ENCODE results near the gene BTF3.

DNA sequence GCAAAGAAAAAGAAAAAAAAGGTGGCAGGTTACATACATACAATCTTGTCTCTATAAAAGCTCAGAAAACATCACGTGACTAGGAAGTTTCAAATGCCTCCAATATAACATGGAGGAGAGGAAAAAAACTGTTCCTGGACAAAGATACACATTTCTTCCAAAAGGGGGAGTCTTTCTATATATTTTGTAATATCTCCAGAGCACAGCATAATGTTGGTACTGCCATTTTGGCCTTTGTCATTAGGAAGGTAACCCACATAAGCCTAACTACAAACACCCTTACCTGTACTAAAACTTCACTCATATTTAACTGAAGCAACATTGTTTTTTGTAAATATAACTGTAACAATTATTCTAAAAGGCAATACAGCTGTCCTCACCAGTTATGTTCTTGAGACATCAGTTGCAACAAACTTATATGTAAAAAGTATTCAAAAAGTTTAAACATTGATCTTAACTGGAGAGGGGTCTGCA, 1.2 kb upstream of the BTF3 start:
- TF ChIP-seq, protein P1, sequence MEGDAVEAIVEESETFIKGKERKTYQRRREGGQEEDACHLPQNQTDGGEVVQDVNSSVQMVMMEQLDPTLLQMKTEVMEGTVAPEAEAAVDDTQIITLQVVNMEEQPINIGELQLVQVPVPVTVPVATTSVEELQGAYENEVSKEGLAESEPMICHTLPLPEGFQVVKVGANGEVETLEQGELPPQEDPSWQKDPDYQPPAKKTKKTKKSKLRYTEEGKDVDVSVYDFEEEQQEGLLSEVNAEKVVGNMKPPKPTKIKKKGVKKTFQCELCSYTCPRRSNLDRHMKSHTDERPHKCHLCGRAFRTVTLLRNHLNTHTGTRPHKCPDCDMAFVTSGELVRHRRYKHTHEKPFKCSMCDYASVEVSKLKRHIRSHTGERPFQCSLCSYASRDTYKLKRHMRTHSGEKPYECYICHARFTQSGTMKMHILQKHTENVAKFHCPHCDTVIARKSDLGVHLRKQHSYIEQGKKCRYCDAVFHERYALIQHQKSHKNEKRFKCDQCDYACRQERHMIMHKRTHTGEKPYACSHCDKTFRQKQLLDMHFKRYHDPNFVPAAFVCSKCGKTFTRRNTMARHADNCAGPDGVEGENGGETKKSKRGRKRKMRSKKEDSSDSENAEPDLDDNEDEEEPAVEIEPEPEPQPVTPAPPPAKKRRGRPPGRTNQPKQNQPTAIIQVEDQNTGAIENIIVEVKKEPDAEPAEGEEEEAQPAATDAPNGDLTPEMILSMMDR (IDR thresholded peaks at IDR 0.05): no peak
- no peak for TF ChIP-seq POLR2A (IDR thresholded peaks at IDR 0.05)

Measured in lower leg skin (tissue), 3 donors.